GM23338 (cell line): ENCODE data around the gene PCDHA5. TPM values are rescaled to one million over a fixed set of nuclear protein-coding genes. Genes with fewer than 3 reads are reported as not detected.

Source experiments
- ATAC-seq: fragments of 200-7000 bp; cut with Tn5 transposase; 3 replicates; pipeline ENCODE4 v1.9.1; 2020
- DNase-seq: peaks from one replicate; pipeline ENCODE4 v3.0.0-alpha.2; 2015; ENCODE audit warnings: low spot score
- H2AFZ ChIP-seq: fragments of 200-600 bp; sonication (generic); 2 replicates; pipeline ENCODE4 v1.8.0; 2016; ENCODE audit warnings: antibody characterized with exemption, mild to moderate bottlenecking, moderate library complexity
- H3F3A ChIP-seq: fragments of 200-600 bp; sonication (generic); replicated peaks from 2 replicates; pipeline ENCODE4 v1.8.0; 2017; ENCODE audit warnings: antibody characterized with exemption, mixed run types, low read depth
- H3K27ac ChIP-seq: fragments of 200-600 bp; sonication (generic); 2 replicates; pipeline ENCODE4 v1.6.1; 2016; ENCODE audit warnings: low read depth
- H3K27me3 ChIP-seq: fragments of 200-600 bp; sonication (generic); 2 replicates; pipeline ENCODE4 v1.8.0; 2016; ENCODE audit warnings: mild to moderate bottlenecking, mixed run types, moderate library complexity; ENCODE audit not compliant: insufficient read depth
- H3K36me3 ChIP-seq: fragments of 200-600 bp; sonication (generic); 2 replicates; pipeline ENCODE4 v1.8.0; 2016; ENCODE audit warnings: mild to moderate bottlenecking; ENCODE audit not compliant: insufficient read depth
- H3K4me1 ChIP-seq: fragments of 200-600 bp; sonication (generic); 2 replicates; pipeline ENCODE4 v1.8.0; 2016; ENCODE audit warnings: mild to moderate bottlenecking, moderate library complexity; ENCODE audit not compliant: insufficient read depth
- H3K4me2 ChIP-seq: fragments of 200-600 bp; sonication (generic); 2 replicates; pipeline ENCODE4 v1.7.1; 2017; ENCODE audit warnings: mixed run types
- H3K4me3 ChIP-seq: fragments of 200-600 bp; sonication (generic); 2 replicates; pipeline ENCODE4 v1.6.1; 2016; ENCODE audit warnings: mixed run types
- H3K79me2 ChIP-seq: fragments of 200-600 bp; sonication (generic); replicated peaks from 2 replicates; pipeline ENCODE4 v1.8.0; 2017; ENCODE audit warnings: mild to moderate bottlenecking; ENCODE audit not compliant: insufficient read depth
- H3K9me2 ChIP-seq: fragments of 200-600 bp; sonication (generic); 2 replicates; pipeline ENCODE4 v1.8.0; 2017; ENCODE audit not compliant: insufficient read depth
- H4K20me1 ChIP-seq: fragments of 200-600 bp; sonication (generic); replicated peaks from 2 replicates; pipeline ENCODE4 v1.8.0; 2017; ENCODE audit warnings: mild to moderate bottlenecking; ENCODE audit not compliant: insufficient read depth
- H3K27ac Mint-ChIP-seq: 2 replicates; pipeline ENCODE4 v1.8.0; 2020; ENCODE audit warnings: inconsistent platforms, mild to moderate bottlenecking, moderate library complexity, mixed read lengths
- H3K27me3 Mint-ChIP-seq: 3 replicates; pipeline ENCODE4 v1.8.0; 2022; ENCODE audit warnings: low read depth, mild to moderate bottlenecking, moderate library complexity, mixed read lengths, inconsistent platforms; ENCODE audit not compliant: insufficient read depth, poor library complexity
- H3K36me3 Mint-ChIP-seq: 3 replicates; pipeline ENCODE4 v1.8.0; 2021; ENCODE audit warnings: low read depth, mild to moderate bottlenecking, inconsistent platforms, moderate library complexity, mixed read lengths
- H3K4me1 Mint-ChIP-seq: 3 replicates; pipeline ENCODE4 v1.8.0; 2020; ENCODE audit warnings: mild to moderate bottlenecking, inconsistent platforms, mixed read lengths
- H3K4me3 Mint-ChIP-seq: 3 replicates; pipeline ENCODE4 v1.8.0; 2021; ENCODE audit warnings: moderate library complexity, mild to moderate bottlenecking, inconsistent platforms, mixed read lengths
- H3K9me3 Mint-ChIP-seq: 3 replicates; pipeline ENCODE4 v1.8.0; 2020; ENCODE audit warnings: moderate library complexity, mild to moderate bottlenecking, inconsistent platforms, mixed read lengths
- CREB1 ChIP-seq: fragments of 250-450 bp; sonication (Bioruptor Pico); IDR thresholded peaks from 2 replicates; pipeline ENCODE4 v1.5.0; 2020; ENCODE audit warnings: low read depth, mild to moderate bottlenecking, moderate library complexity
- CTCF ChIP-seq, 2 experiments: fragments of 200-600 bp in 1 of 2; sonication (generic) in 1 of 2; conservative IDR thresholded peaks; 2 replicates each; pipeline versions ENCODE4 v1.5.1 to v1.6.1; 2016 to 2017; ENCODE audit warnings: antibody characterized with exemption in 2 of 2, low read depth in 2 of 2, mild to moderate bottlenecking in 2 of 2, moderate library complexity in 1 of 2
- ETS1 ChIP-seq: IDR thresholded peaks from 2 replicates; pipeline ENCODE4 v1.6.1; 2016; ENCODE audit warnings: antibody characterized with exemption
- EZH2 ChIP-seq: fragments of 200-600 bp; sonication (generic); IDR thresholded peaks from one replicate; pipeline ENCODE4 v1.8.0; 2017; ENCODE audit warnings: antibody characterized with exemption, mild to moderate bottlenecking, low read depth; ENCODE audit not compliant: unreplicated experiment
- EZH2phosphoT487 ChIP-seq: fragments of 200-600 bp; sonication (generic); IDR thresholded peaks from one replicate; pipeline ENCODE4 v1.8.1; 2018; ENCODE audit warnings: antibody characterized with exemption; ENCODE audit not compliant: unreplicated experiment
- JUNB ChIP-seq: IDR thresholded peaks from one replicate; pipeline ENCODE4 v1.6.1; 2016; ENCODE audit warnings: antibody characterized with exemption; ENCODE audit not compliant: unreplicated experiment
- NANOG ChIP-seq: IDR thresholded peaks from 2 replicates; pipeline ENCODE4 v1.6.1; 2016; ENCODE audit warnings: antibody characterized with exemption, borderline replicate concordance
- POLR2AphosphoS5 ChIP-seq: IDR thresholded peaks from 2 replicates; pipeline ENCODE4 v1.6.1; 2016; ENCODE audit warnings: antibody characterized with exemption, low read depth
- STAT1 ChIP-seq: IDR thresholded peaks from one replicate; pipeline ENCODE4 v1.6.1; 2016; ENCODE audit warnings: antibody characterized with exemption; ENCODE audit not compliant: unreplicated experiment
- ZNF114 ChIP-seq: fragments of 250-450 bp; sonication (Bioruptor Pico); IDR thresholded peaks from 2 replicates; pipeline ENCODE4 v1.5.0; 2020; ENCODE audit warnings: mild to moderate bottlenecking, moderate library complexity
- ZNF331 ChIP-seq: fragments of 250-450 bp; sonication (Bioruptor Pico); IDR thresholded peaks from 2 replicates; pipeline ENCODE4 v1.5.0; 2020; ENCODE audit warnings: low read depth, mild to moderate bottlenecking, moderate library complexity
- polyA plus RNA-seq: library from polyadenylated mRNA; unstranded; fragments of >200 nt; fragmentation: Nextera tagmentation; extraction: Ambion mirVana; gene quantifications from 2 replicates; pipeline ENCODE4 v1.2.1, GENCODE V29; 2016
- total RNA-seq: library from RNA; depleted of rRNA; stranded (reverse); fragments of >200 nt; shearing (Covaris generic); gene quantifications from 2 replicates; pipeline ENCODE4 v1.2.3, GENCODE V29; 2014
- TF ChIP-seq, protein P1 (sequence below): IDR thresholded peaks from one replicate; pipeline ENCODE4 v1.6.1; 2018; ENCODE audit warnings: antibody characterized with exemption; ENCODE audit not compliant: unreplicated experiment

The PCDHA5 gene
- total and polyA plus RNA-seq, 2 experiments from 2014 or later = 0.86 to 3.1 TPM

DNA sequence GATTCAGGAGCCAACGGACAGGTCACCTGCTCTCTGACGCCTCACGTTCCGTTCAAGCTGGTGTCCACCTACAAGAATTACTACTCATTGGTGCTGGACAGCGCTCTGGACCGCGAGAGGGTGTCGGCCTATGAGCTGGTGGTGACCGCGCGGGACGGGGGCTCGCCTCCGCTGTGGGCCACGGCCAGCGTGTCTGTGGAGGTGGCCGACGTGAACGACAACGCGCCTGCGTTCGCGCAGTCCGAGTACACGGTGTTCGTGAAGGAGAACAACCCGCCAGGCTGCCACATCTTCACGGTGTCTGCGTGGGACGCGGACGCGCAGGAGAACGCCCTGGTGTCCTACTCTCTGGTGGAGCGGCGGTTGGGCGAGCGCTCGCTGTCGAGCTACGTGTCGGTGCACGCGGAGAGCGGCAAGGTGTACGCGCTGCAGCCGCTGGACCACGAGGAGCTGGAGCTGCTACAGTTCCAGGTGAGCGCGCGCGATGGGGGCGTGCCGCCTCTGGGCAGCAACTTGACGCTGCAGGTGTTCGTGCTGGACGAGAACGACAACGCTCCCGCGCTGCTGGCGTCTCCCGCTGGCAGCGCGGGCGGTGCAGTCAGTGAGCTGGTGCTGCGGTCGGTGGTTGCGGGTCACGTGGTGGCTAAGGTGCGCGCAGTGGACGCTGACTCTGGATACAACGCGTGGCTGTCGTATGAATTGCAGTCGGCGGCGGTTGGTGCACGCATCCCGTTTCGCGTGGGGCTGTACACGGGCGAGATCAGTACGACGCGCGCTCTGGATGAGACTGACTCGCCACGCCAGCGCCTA, 36.0 kb downstream of the PCDHA5 start:
- Histone ChIP-seq H3K79me2 (peaks cover 15% of the 10 kb centered on the region), H2AFZ (no peak overlapping the region), H3K4me1 (no peaks in the 10 kb centered on the region; the same call in 1 of the 2 replicates), H3K4me2 (no peak overlapping the region), H3K36me3 (no peaks in the 10 kb centered on the region), H3K27me3 (no peaks in the 10 kb centered on the region), H3K4me3 (no peak overlapping the region), H4K20me1 (no peaks in the 10 kb centered on the region), H3K9me2 (no peaks in the 10 kb centered on the region), H3K27ac (no peak overlapping the region), H3F3A (no peaks in the 10 kb centered on the region)
- Mint-ChIP-seq H3K4me1 (peaks cover 7% of the 10 kb centered on the region; the same call in 2 of the 3 replicates), H3K9me3 (peaks cover 37% of the 10 kb centered on the region), H3K27me3 (peaks cover 5% of the 10 kb centered on the region), H3K27ac (no peak overlapping the region), H3K4me3 (peak overlapping the region; percentile 92; the same call in 1 of the 3 replicates), H3K36me3 (peaks cover 51% of the 10 kb centered on the region)
- TF ChIP-seq, protein P1, sequence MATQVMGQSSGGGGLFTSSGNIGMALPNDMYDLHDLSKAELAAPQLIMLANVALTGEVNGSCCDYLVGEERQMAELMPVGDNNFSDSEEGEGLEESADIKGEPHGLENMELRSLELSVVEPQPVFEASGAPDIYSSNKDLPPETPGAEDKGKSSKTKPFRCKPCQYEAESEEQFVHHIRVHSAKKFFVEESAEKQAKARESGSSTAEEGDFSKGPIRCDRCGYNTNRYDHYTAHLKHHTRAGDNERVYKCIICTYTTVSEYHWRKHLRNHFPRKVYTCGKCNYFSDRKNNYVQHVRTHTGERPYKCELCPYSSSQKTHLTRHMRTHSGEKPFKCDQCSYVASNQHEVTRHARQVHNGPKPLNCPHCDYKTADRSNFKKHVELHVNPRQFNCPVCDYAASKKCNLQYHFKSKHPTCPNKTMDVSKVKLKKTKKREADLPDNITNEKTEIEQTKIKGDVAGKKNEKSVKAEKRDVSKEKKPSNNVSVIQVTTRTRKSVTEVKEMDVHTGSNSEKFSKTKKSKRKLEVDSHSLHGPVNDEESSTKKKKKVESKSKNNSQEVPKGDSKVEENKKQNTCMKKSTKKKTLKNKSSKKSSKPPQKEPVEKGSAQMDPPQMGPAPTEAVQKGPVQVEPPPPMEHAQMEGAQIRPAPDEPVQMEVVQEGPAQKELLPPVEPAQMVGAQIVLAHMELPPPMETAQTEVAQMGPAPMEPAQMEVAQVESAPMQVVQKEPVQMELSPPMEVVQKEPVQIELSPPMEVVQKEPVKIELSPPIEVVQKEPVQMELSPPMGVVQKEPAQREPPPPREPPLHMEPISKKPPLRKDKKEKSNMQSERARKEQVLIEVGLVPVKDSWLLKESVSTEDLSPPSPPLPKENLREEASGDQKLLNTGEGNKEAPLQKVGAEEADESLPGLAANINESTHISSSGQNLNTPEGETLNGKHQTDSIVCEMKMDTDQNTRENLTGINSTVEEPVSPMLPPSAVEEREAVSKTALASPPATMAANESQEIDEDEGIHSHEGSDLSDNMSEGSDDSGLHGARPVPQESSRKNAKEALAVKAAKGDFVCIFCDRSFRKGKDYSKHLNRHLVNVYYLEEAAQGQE = peak; percentile 52
- TF ChIP-seq STAT1 (no peak), ZNF331 (no peak), CTCF (conservative IDR thresholded peaks at IDR 0.05; ENCODE audit: low read depth in 2 of 2) (no peak)
- ATAC-seq (no peak), DNase-seq (no peak)

GRCh38 chr5:140857987-140858240, 36.5 kb downstream of the PCDHA5 start:
- peak overlapping the region; percentile 30; the same call in 1 of the 3 replicates for H3K4me3 Mint-ChIP-seq
- Histone ChIP-seq H4K20me1 (no peaks in the 10 kb centered on the region), H3K79me2 (peaks cover 15% of the 10 kb centered on the region), H3K9me2 (no peaks in the 10 kb centered on the region), H2AFZ (no peak overlapping the region), H3K4me2 (no peak overlapping the region), H3K4me3 (no peak overlapping the region), H3F3A (no peaks in the 10 kb centered on the region), H3K27ac (no peak overlapping the region), H3K4me1 (no peaks in the 10 kb centered on the region; the same call in 1 of the 2 replicates), H3K36me3 (no peaks in the 10 kb centered on the region), H3K27me3 (no peaks in the 10 kb centered on the region)
- peaks cover 56% of the 10 kb centered on the region for H3K36me3 Mint-ChIP-seq
- DNase-seq = no peak
- peaks cover 7% of the 10 kb centered on the region; the same call in 2 of the 3 replicates for H3K4me1 Mint-ChIP-seq
- H3K27ac Mint-ChIP-seq = no peak overlapping the region
- H3K9me3 Mint-ChIP-seq = peaks cover 42% of the 10 kb centered on the region
- H3K27me3 Mint-ChIP-seq = peaks cover 5% of the 10 kb centered on the region
- no peak for ATAC-seq
- TF ChIP-seq NANOG (no peak), STAT1 (no peak), ZNF331 (no peak), EZH2phosphoT487 (no peak), EZH2 (no peak), CREB1 (CRISPR knock-in tag) (no peak), ZNF114 (CRISPR knock-in tag) (no peak), ETS1 (no peak), JUNB (no peak), POLR2AphosphoS5 (no peak)
- TF ChIP-seq, protein P1 = no peak
